K562 (cell line): ENCODE results near the gene ZNF92. TPM values are rescaled to one million over a fixed set of nuclear protein-coding genes. Genes with fewer than 3 reads are reported as not detected.

Experiments
- BACH1 ChIP-seq: fragments of 200-800 bp; sonication (Bioruptor generic); IDR thresholded peaks from 2 replicates; pipeline ENCODE4 v1.6.1; 2016; ENCODE audit warnings: missing genetic modification characterization, missing compliant biosample characterization
- BRF1 ChIP-seq: IDR thresholded peaks from 3 replicates; pipeline ENCODE4 v1.6.1; 2011; ENCODE audit warnings: borderline replicate concordance, mild to moderate bottlenecking; ENCODE audit not compliant: insufficient read length; ENCODE audit errors: extremely low read depth
- CBX3 ChIP-seq, 2 experiments: IDR thresholded peaks; 1 replicate in 1 of 2; 2 replicates in 1 of 2; pipeline ENCODE4 v1.6.1; 2012; ENCODE audit warnings: inconsistent platforms in 2 of 2, low read length in 2 of 2, borderline replicate concordance in 1 of 2, control low read depth in 1 of 2
- CC2D1A ChIP-seq: fragments of 450-650 bp; IDR thresholded peaks from 2 replicates; pipeline ENCODE4 v1.6.1; 2017; ENCODE audit warnings: mild to moderate bottlenecking
- CCNT2 ChIP-seq: IDR thresholded peaks from 2 replicates; pipeline ENCODE4 v1.6.1; 2011; ENCODE audit warnings: borderline replicate concordance, low read depth, mild to moderate bottlenecking, moderate library complexity, mixed read lengths, low read length; ENCODE audit not compliant: insufficient read length; ENCODE audit errors: extremely low read depth
- CTBP1 ChIP-seq: fragments of 450-650 bp; IDR thresholded peaks from 2 replicates; pipeline ENCODE4 v1.6.1; 2016; ENCODE audit warnings: borderline replicate concordance
- ESRRA ChIP-seq: fragments of 450-650 bp; IDR thresholded peaks from 2 replicates; pipeline ENCODE4 v1.6.1; 2014; ENCODE audit warnings: low read depth, mild to moderate bottlenecking, moderate library complexity, borderline replicate concordance
- IRF2 ChIP-seq: sonication (generic); formaldehyde crosslinking; IDR thresholded peaks from 2 replicates; pipeline ENCODE4 v1.8.1; 2022; ENCODE audit warnings: mild to moderate bottlenecking, missing genetic modification reagents
- KLF1 ChIP-seq: fragments of 450-650 bp; IDR thresholded peaks from 2 replicates; pipeline ENCODE4 v1.6.1; 2016; ENCODE audit warnings: missing genetic modification characterization, missing compliant biosample characterization
- MAFG ChIP-seq: fragments of 450-650 bp; conservative IDR thresholded peaks from 2 replicates; pipeline ENCODE4 v1.6.1; 2016; ENCODE audit warnings: missing genetic modification characterization, missing compliant biosample characterization
- MYC ChIP-seq, 2 experiments: fragments of 250-450 bp in 1 of 2; sonication (Bioruptor Pico) in 1 of 2; IDR thresholded peaks; 2 replicates each; pipeline versions ENCODE4 v1.5.1 to v1.6.1; 2012 to 2021; ENCODE audit warnings: low read depth in 2 of 2, borderline replicate concordance in 1 of 2, improper control_type of control experiment in 1 of 2, low read length in 1 of 2, mild to moderate bottlenecking in 1 of 2, moderate library complexity in 1 of 2
- NFE2L1 ChIP-seq: fragments of 450-650 bp; IDR thresholded peaks from 2 replicates; pipeline ENCODE4 v1.6.1; 2016; ENCODE audit warnings: missing genetic modification characterization, low read depth, mild to moderate bottlenecking, missing compliant biosample characterization, moderate library complexity, borderline replicate concordance
- NR2C1 ChIP-seq, 2 experiments: fragments of 450-650 bp; IDR thresholded peaks; 2 replicates each; pipeline ENCODE4 v1.6.1; 2017; ENCODE audit warnings: mild to moderate bottlenecking in 2 of 2, antibody characterized with exemption in 1 of 2, inconsistent platforms in 1 of 2, missing compliant biosample characterization in 1 of 2, missing genetic modification characterization in 1 of 2
- POLR2AphosphoS5 ChIP-seq: IDR thresholded peaks from 2 replicates; pipeline ENCODE4 v1.6.1; 2011; ENCODE audit warnings: mild to moderate bottlenecking, low read depth, low read length, moderate library complexity; ENCODE audit not compliant: control insufficient read depth, insufficient read depth
- RNF2 ChIP-seq: sonication (generic); IDR thresholded peaks from 2 replicates; pipeline ENCODE4 v1.6.1; 2016
- SIN3A ChIP-seq, 2 experiments: fragments of 150-350 bp in 1 of 2; IDR thresholded peaks; 2 replicates each; pipeline ENCODE4 v1.6.1; 2011 to 2016; ENCODE audit warnings: borderline replicate concordance in 2 of 2, low read depth in 2 of 2, low read length in 2 of 2, mild to moderate bottlenecking in 2 of 2, moderate library complexity in 2 of 2; ENCODE audit not compliant: control insufficient read depth in 1 of 2
- SUPT5H ChIP-seq: fragments of 450-650 bp; IDR thresholded peaks from 2 replicates; pipeline ENCODE4 v1.6.1; 2016
- THAP7 ChIP-seq: fragments of 250-450 bp; sonication (Bioruptor Pico); IDR thresholded peaks from 2 replicates; pipeline ENCODE4 v1.5.0; 2021
- TOE1 ChIP-seq, 2 experiments: fragments of 450-650 bp in 1 of 2; sonication (generic) in 1 of 2; formaldehyde crosslinking in 1 of 2; IDR thresholded peaks; 2 replicates each; pipeline versions ENCODE4 v1.7.1 to v1.8.0; 2016 to 2022; ENCODE audit warnings: borderline replicate concordance in 2 of 2, mild to moderate bottlenecking in 2 of 2, antibody characterized with exemption in 1 of 2, inconsistent platforms in 1 of 2, low read depth in 1 of 2, missing genetic modification reagents in 1 of 2, moderate library complexity in 1 of 2
- U2AF2 ChIP-seq: fragments of 200-400 bp; formaldehyde crosslinking; optimal IDR thresholded peaks from 2 replicates; pipeline ENCODE3; 2017; ENCODE audit warnings: low read depth, mild to moderate bottlenecking, low read length
- USF1 ChIP-seq: sonication (generic); formaldehyde crosslinking; IDR thresholded peaks from 2 replicates; pipeline ENCODE4 v1.9.0; 2022; ENCODE audit warnings: mild to moderate bottlenecking, missing genetic modification reagents
- ZBED1 ChIP-seq: IDR thresholded peaks from 2 replicates; pipeline ENCODE4 v1.6.1; 2014
- ZFP1 ChIP-seq: fragments of 450-650 bp; formaldehyde crosslinking; IDR thresholded peaks from 2 replicates; pipeline ENCODE4 v1.4.0; 2020; ENCODE audit warnings: mild to moderate bottlenecking, mixed read lengths
- ZNF24 ChIP-seq: fragments of 450-650 bp; IDR thresholded peaks from 2 replicates; pipeline ENCODE4 v1.6.1; 2016
- ZNF583 ChIP-seq: fragments of 250-450 bp; sonication (Bioruptor Pico); IDR thresholded peaks from 2 replicates; pipeline ENCODE4 v1.4.0; 2020
- ZNF717 ChIP-seq: fragments of 250-450 bp; sonication (Bioruptor Pico); IDR thresholded peaks from 2 replicates; pipeline ENCODE4 v1.5.0; 2021
- ZNF76 ChIP-seq: fragments of 250-450 bp; sonication (Bioruptor Pico); IDR thresholded peaks from 2 replicates; pipeline ENCODE4 v1.4.0; 2020; ENCODE audit warnings: mild to moderate bottlenecking, moderate library complexity, borderline replicate concordance
- ZNF764 ChIP-seq: fragments of 250-450 bp; sonication (Bioruptor Pico); IDR thresholded peaks from 2 replicates; pipeline ENCODE4 v1.4.0; 2020; ENCODE audit warnings: low read depth, mild to moderate bottlenecking, moderate library complexity
- polyA plus RNA-seq, 8 experiments: library from polyadenylated mRNA; depleted of rRNA in 4 of 8; stranded (reverse) in 5 of 8; unstranded in 3 of 8; fragments of >200 nt; fragmentation: Nextera tagmentation in 2 of 8; fragmentation: Illumina TruSeq in 1 of 8; extraction: Ambion mirVana in 2 of 8; extraction: Trizol in 1 of 8; gene quantifications; 2 replicates each; pipeline versions ENCODE4 v1.2.1 to v1.2.3, GENCODE V29; 2011 to 2014; ENCODE audit warnings: inconsistent platforms in 1 of 8, missing spikeins in 1 of 8
- total RNA-seq, 7 experiments: library from RNA; depleted of rRNA in 6 of 7; stranded (reverse); fragments of >200 nt in 6 of 7; fragmentation: Illumina TruSeq in 2 of 7; extraction: Trizol in 2 of 7; gene quantifications; 2 replicates each; pipeline versions ENCODE4 v1.2.1 to v1.2.3, GENCODE V29; 2011 to 2021; ENCODE audit warnings: low replicate concordance in 1 of 7

Gene ZNF92
- total and polyA plus RNA-seq, 9 of the 15 experiments (the other 6 are each of a cell fraction or from before 2014, with no cell fraction given), result 8.9 to 29.4 (median 12.5) TPM

- TF ChIP-seq USF1 (CRISPR knock-in tag), result no peak
- no peak for TF ChIP-seq ZNF583 (CRISPR knock-in tag)
- TF ChIP-seq KLF1 (tag), result no peak
- TF ChIP-seq ZNF24, result no peak
- TF ChIP-seq MAFG (tag), result no peak
- TF ChIP-seq ZBED1, result 0 out of 2 replicates have a peak, but pooled peaks have one; percentile 38
- TF ChIP-seq CCNT2, result no peak
- peak; percentile 95 for TF ChIP-seq POLR2AphosphoS5
- TF ChIP-seq CTBP1, result 0 out of 2 replicates have a peak, but pooled peaks have one; percentile 66
- peak; percentile 61; the same call in 1 of the 2 replicates for TF ChIP-seq TOE1 (IDR thresholded peaks at IDR 0.05; ENCODE audit: borderline replicate concordance)
- TF ChIP-seq TOE1 (CRISPR knock-in tag; IDR thresholded peaks at IDR 0.05; ENCODE audit: borderline replicate concordance, low read depth), result no peak
- no peak for TF ChIP-seq THAP7 (CRISPR knock-in tag)
- no peak for TF ChIP-seq ZNF717 (CRISPR knock-in tag)
- no peak for TF ChIP-seq ESRRA
- peak; percentile 59 to 75; a peak in 2 of 4 replicates for TF ChIP-seq SIN3A (IDR thresholded peaks at IDR 0.05; ENCODE audit: borderline replicate concordance in 2 of 2, control insufficient read depth in 1 of 2, low read depth in 2 of 2, low read length in 2 of 2)
- TF ChIP-seq NR2C1 (IDR thresholded peaks at IDR 0.05), result no peak
- no peak for TF ChIP-seq NR2C1 (tag; IDR thresholded peaks at IDR 0.05)
- peak; percentile 98 for TF ChIP-seq SUPT5H
- TF ChIP-seq NFE2L1, result no peak
- TF ChIP-seq ZFP1 (CRISPR knock-in tag), result no peak
- no peak; the same call in 1 of the 2 replicates for TF ChIP-seq MYC (IDR thresholded peaks at IDR 0.05; ENCODE audit: low read depth, low read length)
- TF ChIP-seq MYC (CRISPR knock-in tag; IDR thresholded peaks at IDR 0.05; ENCODE audit: borderline replicate concordance, low read depth), result no peak
- 0 out of 3 replicates have a peak, but pooled peaks of 1 of the 2 experiments have one; percentile 19 for TF ChIP-seq CBX3 (IDR thresholded peaks at IDR 0.05; ENCODE audit: borderline replicate concordance in 1 of 2, low read length in 2 of 2)
- TF ChIP-seq RNF2, result 0 out of 2 replicates have a peak, but pooled peaks have one; percentile 57
- no peak for TF ChIP-seq U2AF2
- peak; percentile 84; the same call in 1 of the 2 replicates for TF ChIP-seq CC2D1A
- TF ChIP-seq BRF1, result no peak
- no peak for TF ChIP-seq IRF2 (CRISPR knock-in tag)
- no peak for TF ChIP-seq ZNF76 (CRISPR knock-in tag)
- no peak for TF ChIP-seq BACH1 (tag)
- TF ChIP-seq ZNF764 (CRISPR knock-in tag), result no peak
Measured at GRCh38 chr7:65373608-65374351, at the start of gene ZNF92 (continued).
